IMR-90 (cell line): ENCODE results near the gene MRPL50.

Experiments
- CEBPB ChIP-seq: IDR thresholded peaks from 2 replicates; pipeline ENCODE4 v1.6.1; 2012; ENCODE audit warnings: low read depth, low read length, improper control_type of control experiment
- MAZ ChIP-seq: IDR thresholded peaks from 2 replicates; pipeline ENCODE4 v1.6.1; 2012; ENCODE audit warnings: low read depth, mild to moderate bottlenecking, low read length, improper control_type of control experiment, moderate library complexity, borderline replicate concordance
- NFE2L2 ChIP-seq: fragments of 150-350 bp; IDR thresholded peaks from 2 replicates; pipeline ENCODE4 v1.6.1; 2016; ENCODE audit warnings: low read depth, mild to moderate bottlenecking, low read length
- POLR2A ChIP-seq: IDR thresholded peaks from 2 replicates; pipeline ENCODE4 v1.6.1; 2012; ENCODE audit warnings: mild to moderate bottlenecking, low read depth, low read length
- TF ChIP-seq, protein P1 (sequence below): fragments of 150-350 bp; IDR thresholded peaks from 2 replicates; pipeline ENCODE4 v1.6.1; 2016; ENCODE audit warnings: low read depth, mild to moderate bottlenecking, low read length, moderate library complexity, borderline replicate concordance
- TF ChIP-seq, protein P2 (sequence below): conservative IDR thresholded peaks from 2 replicates; pipeline ENCODE4 v1.5.1; 2012; ENCODE audit warnings: mild to moderate bottlenecking, low read depth, low read length, improper control_type of control experiment
- TF ChIP-seq, protein P3 (sequence below): fragments of 150-350 bp; IDR thresholded peaks from 2 replicates; pipeline ENCODE4 v1.6.1; 2017; ENCODE audit warnings: mild to moderate bottlenecking, antibody characterized with exemption, low read length, low read depth

DNA sequence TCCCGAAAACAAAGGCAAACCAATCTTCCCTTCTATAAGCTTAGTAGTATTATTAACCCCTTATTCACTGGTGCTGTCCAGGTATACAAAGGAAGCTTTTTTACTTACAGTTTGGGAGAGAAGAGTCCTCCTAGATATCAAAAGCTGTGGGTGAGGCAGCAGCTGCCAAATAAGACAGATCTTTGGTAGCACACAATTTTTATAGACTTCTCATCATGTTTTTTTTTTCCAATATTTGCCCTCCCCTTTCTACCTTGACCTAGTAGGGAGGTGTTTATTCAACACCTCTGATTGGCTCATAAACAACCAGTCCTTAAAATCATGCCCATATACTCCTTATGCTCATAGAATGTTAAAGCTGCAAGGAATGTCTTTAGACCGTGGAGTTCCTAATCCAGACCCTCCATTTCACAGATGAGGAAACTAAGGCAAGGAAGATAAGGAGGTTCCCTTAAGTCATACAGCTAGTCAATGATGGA, 37.2 kb upstream of the MRPL50 start, which contains the start of gene ALDOB:
- TF ChIP-seq, protein P1, sequence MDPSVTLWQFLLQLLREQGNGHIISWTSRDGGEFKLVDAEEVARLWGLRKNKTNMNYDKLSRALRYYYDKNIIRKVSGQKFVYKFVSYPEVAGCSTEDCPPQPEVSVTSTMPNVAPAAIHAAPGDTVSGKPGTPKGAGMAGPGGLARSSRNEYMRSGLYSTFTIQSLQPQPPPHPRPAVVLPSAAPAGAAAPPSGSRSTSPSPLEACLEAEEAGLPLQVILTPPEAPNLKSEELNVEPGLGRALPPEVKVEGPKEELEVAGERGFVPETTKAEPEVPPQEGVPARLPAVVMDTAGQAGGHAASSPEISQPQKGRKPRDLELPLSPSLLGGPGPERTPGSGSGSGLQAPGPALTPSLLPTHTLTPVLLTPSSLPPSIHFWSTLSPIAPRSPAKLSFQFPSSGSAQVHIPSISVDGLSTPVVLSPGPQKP: no peak
- no peak for TF ChIP-seq POLR2A
- TF ChIP-seq CEBPB: no peak
- TF ChIP-seq, protein P2, sequence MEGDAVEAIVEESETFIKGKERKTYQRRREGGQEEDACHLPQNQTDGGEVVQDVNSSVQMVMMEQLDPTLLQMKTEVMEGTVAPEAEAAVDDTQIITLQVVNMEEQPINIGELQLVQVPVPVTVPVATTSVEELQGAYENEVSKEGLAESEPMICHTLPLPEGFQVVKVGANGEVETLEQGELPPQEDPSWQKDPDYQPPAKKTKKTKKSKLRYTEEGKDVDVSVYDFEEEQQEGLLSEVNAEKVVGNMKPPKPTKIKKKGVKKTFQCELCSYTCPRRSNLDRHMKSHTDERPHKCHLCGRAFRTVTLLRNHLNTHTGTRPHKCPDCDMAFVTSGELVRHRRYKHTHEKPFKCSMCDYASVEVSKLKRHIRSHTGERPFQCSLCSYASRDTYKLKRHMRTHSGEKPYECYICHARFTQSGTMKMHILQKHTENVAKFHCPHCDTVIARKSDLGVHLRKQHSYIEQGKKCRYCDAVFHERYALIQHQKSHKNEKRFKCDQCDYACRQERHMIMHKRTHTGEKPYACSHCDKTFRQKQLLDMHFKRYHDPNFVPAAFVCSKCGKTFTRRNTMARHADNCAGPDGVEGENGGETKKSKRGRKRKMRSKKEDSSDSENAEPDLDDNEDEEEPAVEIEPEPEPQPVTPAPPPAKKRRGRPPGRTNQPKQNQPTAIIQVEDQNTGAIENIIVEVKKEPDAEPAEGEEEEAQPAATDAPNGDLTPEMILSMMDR: no peak
- no peak for TF ChIP-seq NFE2L2
- TF ChIP-seq, protein P3, sequence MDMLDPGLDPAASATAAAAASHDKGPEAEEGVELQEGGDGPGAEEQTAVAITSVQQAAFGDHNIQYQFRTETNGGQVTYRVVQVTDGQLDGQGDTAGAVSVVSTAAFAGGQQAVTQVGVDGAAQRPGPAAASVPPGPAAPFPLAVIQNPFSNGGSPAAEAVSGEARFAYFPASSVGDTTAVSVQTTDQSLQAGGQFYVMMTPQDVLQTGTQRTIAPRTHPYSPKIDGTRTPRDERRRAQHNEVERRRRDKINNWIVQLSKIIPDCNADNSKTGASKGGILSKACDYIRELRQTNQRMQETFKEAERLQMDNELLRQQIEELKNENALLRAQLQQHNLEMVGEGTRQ: no peak
- no peak for TF ChIP-seq MAZ
